HG02571 (cell line): ENCODE results near the gene CCT2.
A peak's percentile ranks its signal among the peaks of the same experiment; 100 is the strongest.

ENCODE experiments used
- ATAC-seq: cut with Tn5 transposase; IDR thresholded peaks from one replicate; pipeline ENCODE4 v1.9.1; 2021; ENCODE audit warnings: mild to moderate bottlenecking, moderate library complexity; ENCODE audit not compliant: unreplicated experiment

The CCT2 gene

DNA sequence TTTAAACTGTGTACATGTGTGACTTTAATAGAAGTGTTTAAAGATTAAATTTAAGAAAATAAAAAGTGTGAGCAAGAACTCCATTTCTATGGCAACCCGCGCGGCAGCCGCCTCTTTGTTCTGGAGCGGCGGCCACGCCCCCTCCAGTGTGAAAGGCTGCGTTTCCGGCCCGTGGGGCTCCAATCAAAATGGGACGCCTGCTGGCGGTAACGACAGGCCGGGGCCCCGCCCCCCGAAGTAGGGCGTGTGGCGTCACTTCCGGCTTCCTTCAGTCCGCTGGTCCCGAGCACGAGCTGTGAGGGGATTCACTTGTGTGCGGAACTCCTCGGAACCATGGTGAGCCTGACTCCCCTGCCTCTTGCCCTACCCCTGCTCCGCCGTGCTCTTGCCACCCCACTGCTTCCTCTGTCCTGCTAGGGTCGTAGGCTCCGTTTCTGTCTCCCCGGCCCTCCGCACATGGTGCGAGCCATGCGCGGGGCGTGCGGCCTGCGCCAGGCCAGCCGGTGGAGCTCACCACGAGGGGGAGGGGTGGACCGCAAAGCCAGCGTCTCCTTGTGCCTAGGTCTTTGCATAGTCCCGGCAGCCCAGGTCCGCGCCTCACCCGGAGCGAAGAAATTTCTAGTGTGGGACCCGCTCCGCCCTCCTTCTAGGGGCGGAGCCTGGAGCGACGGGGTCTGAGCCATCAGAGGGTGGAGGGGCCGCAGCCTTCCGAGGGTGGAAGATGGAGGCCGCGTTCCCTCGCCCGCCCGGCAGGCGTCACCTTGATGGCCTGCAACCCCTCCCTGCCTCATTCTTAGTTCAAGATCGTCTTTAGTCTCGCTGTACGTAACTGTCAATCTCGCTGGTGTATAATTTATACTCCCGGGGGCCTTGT, at the start of gene CCT2:
Gene CCT2 (plus strand): TSS at position 271 of the 874 bp plus-strand sequence. CDS start 63 bp downstream, at position 334.
- peak; percentile 99 for ATAC-seq

DNA sequence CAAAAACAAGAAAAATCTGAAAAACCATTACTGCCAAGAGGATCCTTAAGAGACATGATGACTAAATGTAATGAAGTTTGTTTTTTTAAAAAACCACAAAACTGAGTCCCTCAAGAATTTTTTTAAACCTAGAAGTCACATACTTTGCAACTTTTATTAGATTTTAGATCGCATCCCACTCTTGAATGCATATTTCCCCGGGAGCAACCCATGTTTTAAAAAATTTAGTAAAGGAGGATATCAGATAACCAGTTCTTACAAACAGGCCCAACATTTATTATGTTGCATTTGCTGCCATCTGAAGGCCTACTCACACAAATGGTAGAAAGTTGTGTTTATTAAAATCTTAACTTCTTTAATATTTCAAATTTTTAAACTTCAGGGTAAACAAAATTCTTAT, 44.3 kb upstream of the CCT2 start:
- ATAC-seq: no peak

DNA sequence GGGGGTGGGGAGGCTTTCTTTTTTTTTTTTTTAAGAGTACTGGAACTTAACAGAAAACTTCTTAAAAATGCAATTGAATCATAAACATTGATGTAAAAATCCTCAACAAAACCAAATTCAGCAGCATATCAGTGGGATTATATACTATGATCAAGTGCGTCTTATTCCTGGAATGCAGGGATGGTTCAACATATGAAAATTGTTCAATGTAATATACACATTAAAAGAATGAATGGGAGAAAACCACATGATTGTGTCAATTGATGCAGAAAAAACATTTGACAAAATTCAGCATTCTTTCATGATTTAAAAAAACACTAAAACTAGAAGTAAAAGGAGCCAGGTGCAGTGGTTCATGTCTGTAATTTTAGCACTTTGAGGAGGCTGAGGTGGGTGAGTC, 41.2 kb upstream of the CCT2 start:
- ATAC-seq: no peak

DNA sequence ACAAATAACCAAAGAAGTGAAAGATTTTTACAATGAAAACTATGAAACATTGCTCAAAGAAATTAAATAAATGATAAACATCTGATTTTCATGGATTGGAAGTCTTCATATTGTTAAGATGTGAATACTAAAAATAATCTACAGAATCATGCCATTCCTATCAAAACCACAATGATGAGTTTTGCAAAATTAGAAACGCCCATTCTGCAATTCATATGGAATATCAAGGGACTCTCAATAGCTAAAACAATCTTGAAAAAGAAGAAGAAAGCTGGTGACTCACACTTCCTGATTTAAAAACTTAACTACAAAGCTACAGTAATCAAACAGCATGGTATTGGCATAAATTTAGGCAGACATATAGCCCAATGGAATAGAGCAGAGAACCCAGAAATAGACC, 40.2 kb upstream of the CCT2 start:
- no peak for ATAC-seq

DNA sequence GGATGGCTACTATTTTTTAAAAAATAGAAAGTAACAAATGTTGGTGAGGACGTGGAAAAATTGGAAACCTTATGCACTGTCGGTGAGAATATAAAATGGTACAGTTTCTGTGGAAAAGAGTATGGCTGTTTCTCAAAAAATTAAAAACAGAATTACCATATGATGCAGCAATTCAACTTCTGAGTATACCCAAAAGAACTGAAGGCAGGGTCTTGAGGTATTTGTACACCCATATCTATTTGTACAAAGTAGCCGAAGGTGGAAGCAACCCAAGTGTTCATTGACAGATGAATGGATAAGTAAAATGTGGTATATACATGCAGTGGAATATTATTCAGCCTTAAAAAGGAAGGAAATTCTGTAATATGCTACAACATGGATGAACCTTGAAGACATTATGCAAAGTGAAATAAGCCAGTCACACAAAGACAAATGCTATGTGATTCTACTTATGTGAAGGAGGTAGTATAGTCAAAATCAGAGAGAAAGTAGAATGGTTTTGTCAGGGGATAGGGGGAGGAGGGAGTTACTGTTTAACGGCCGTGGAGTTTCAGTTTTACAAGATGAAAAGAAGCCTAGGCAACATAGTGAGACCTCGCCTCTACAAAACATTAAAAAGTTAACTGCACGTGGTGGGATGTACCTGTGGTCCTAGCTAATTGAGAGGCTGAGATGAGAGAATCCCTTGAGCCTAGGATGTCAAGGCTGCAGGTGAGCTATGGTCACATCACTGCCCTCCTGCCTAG, 38.4 kb upstream of the CCT2 start:
- ATAC-seq: no peak

DNA sequence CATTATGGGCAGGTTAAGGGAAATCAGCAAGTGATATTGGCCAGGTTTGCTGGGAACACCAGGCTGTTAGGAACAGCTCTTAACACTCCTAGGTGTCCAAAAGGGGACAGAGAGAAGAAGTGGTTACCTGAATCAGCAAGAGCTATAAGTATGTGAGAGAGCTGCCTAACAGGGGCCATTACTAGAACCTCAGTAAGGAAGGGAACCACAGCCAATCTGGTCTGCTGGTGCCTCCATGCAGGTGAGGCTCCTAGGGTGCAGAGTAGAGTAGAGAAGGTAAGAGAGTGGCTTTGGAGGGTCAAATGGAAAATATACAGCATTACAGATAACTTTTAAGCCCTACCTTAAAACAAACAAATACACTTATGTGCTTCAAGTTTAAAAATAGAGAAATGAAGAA, 36.6 kb upstream of the CCT2 start:
- no peak for ATAC-seq

DNA sequence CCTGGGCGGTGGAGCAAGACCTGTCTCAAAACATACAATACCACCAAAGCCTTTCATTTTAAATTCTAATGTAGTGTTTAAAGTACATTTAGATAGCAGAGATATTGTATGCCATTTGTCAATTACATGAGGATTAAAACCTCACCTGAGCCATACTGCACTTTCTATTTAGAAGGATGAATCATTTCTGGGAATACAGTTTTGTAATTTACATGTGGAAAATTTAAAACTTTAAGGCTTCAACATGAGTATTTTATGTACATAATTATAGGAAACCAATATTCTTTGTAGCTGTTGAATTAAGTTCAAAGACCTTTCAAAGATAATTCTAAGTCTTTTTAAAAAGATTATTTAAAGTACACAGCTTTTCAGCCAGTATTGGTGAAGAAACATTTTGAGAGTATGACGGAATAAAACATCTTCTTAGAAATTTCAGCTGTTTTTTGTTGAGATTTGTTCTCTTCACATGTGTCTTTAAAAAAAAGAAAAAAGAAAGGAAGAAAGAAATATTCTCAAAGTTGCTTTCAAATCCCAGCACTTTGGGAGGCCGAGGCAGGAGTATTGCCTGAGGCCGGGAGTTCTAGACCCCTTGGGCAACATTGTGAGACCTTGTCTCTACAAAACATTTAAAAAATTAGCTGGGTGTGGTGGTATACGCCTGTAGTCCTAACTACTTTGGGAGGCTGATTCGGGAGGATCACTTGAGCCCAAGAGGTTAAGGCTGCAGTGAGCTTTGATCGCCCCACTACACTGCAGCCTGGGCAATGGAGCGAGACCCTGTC, 34.5 kb upstream of the CCT2 start:
- no peak for ATAC-seq

DNA sequence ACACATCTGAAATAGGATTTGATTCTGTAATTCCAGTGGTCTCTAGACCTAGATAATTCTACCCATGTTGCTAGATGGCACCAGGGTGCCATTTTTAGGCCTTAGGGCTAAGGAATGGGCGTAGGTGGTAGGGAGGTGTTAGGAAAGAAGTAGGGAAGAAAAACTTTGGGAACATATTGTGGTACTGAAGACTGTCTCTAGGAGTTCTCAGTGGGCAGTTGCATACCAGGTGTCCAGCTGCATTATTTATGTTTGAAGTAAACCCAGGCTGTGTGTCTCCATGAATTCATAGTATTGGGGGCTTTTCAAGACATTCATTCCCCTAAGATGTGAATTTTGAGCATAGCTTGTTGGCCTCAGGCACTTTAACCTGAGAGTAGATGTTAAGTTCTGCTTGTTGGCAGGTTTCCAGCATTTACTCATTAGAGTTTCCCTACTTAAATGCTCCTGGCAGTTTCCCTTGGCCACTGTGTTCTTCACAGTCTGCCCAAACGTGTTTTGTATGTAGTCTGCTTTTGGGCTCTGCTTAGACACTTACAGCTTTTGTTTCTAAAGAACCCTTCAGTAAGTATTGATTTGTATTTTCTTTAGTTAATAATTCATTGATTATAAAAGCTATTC, 31.5 kb upstream of the CCT2 start:
- ATAC-seq: no peak

DNA sequence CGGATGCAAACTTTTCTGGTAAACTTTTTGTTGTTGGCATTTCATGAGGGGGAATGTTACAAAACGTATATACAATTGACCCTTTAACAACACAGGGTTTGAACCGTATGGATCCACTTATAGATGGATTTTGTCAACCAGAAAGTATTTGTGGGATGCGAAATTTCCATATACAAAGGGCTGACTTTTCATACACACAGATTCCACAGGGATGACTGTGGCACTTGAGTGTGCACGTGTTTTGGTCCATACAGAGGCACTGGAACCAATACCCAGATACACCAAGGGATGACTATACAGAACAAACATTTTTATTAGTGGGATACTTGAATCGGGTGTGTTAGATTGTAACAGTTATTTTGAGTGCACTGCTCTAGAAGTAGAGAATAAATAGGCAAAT, 29.8 kb upstream of the CCT2 start:
- ATAC-seq: no peak

DNA sequence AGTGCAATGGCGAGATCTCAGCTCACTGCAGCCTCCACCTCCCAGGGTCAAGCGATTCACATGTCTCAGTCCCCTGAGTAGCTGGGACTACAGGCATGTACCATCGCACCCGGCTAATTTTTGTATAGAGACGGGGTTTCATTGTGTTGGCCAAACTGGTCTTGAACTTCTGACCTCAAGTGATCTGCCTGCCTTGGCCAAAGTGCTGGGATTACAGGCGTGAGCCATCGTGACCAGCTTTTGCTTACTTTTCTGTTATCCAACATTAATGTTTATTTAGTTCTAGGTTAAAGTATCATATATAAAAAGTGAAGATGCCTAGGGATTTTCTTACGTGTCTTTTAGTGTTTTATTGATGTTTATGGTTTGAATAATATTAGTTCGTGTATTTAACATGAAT, 28.9 kb upstream of the CCT2 start:
- ATAC-seq: no peak

DNA sequence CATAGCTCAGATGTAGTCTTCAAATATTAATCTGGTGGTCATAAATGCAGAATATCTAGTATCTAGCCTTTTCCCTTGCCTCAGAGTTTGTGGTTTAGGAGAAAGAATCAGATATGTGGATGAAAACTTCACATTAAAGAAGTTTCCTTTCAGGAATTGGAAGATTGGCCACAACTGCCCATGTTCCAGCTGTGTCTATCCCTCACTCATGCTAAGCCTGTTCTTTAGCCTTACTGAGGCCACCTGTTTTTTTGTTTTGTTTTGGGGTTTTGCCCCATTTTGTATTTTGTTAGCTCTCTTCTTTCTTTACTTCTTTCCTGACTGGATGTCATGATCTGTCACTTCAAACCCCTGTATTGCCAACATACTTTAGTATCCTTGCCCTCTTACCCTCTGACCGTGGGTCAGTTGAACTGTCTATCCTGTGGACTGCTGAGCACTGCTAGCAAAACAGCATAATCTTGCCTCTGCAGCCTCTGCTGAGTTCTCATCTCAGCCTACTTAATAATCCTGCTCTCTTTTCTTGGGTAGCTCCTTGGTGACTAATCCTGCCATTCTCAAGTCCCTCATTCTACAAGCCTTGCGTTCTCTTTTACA, 22.0 kb upstream of the CCT2 start:
- no peak for ATAC-seq

DNA sequence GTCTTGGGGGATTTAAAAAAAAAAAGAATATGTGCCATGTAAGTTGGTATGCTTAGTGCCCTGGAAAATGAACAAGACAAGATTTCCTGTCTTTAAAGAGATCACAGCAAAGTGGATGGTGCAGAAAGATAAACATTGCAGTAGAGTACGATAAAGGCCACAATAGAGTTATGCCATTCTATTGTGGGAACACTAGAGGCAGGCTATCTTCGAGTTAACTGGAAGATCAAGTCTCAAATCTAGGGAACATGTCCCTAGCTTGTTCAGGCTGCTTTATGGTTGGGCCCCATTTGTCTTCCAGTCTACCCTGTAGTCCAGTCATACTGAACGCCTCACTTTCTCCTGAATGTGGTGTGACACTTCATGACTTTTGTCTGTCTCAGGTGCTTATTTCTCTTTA, 18.7 kb upstream of the CCT2 start:
- ATAC-seq: no peak

DNA sequence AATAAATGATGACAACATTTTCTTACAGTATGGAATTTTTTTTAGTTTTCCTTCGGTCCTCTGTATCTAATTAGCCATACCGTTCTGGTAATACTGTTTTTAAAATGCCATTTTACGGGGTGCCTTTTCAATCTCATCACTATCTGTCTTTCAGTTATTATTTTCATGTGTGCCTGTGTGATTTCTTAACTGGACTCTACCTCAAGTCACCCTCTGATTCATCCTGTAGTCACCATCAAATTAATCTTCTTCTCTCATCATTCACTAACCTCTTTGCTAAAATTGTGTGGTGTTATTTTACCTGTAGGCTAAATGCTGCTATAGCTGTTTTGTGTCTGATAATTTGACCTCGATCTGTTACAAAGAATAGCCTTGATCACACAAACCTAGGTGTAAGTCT, 16.0 kb upstream of the CCT2 start:
- no peak for ATAC-seq

DNA sequence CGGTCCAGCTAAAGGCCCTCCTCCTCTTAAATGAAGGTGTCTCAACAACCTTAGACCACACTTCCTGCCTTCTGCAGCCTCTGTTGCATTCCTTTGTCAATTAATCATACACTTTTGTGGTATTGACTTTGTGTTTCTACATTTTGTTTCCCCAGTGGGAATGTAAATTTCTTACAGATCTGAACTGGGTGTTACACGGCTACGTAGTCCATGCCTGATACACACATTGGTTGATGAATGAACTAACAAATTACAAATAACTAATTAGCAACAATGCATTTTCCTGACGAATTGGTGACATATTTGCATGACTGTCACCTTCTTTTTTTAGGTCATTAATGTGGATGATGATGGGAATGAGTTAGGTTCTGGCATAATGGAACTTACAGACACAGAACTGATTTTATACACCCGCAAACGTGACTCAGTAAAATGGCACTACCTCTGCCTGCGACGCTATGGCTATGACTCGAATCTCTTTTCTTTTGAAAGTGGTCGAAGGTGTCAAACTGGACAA, 15.2 kb upstream of the CCT2 start:
- no peak for ATAC-seq

DNA sequence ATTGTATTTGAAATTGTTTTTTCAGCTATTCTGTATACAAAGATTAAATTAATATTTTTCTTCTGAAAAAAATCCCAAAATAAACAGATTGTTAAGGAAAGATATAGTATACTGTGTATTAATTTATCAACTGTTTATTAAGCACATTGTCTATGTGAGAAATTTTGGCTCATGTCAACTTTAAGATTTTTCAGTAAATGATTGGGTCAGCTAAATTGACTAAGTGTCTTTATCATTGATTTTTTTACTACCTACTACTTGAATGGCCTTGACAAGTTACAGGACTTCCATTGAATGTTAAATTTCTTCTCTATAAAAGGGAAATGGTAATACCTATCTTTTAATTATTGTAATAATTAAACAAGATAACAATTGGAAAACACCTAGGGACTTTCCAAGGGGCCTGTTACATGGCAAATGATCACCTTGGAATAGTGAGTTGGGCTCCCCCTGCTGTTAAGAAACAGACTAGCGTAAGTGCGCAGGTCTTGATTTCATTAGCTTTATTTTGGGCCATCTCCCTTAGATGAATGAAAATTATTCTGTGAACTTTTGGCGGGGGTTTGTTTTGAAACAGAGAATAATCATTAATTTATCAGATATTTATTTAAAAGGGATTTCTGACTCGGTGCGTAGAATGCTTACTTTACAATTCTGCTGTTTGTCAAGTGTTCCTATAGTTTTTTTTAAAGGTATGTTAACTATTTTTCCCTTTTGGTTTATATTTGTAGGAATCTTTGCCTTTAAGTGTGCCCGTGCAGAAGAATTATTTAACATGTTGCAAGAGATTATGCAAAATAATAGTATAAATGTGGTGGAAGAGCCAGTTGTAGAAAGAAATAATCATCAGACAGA, 14.5 kb upstream of the CCT2 start:
- ATAC-seq: peak; percentile 75

DNA sequence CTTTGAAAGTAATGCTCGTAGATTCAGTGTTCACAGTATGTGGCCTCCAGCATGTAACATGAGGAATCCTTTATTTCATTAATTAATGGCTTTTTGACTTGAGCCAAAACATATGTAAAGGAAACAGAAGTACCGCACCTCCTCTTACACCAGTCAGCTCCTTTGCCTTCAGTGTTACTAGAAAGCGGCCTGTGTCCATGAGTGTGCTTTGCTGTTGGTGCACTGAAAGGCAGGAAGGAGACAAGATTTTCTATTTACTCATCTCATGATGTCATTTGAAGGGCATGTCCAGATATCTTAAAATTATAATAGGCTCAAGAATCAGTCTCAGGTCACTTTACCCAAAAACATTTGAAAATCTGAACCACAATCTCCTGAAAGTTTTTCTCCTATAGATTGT, 9.9 kb upstream of the CCT2 start:
- no peak for ATAC-seq

DNA sequence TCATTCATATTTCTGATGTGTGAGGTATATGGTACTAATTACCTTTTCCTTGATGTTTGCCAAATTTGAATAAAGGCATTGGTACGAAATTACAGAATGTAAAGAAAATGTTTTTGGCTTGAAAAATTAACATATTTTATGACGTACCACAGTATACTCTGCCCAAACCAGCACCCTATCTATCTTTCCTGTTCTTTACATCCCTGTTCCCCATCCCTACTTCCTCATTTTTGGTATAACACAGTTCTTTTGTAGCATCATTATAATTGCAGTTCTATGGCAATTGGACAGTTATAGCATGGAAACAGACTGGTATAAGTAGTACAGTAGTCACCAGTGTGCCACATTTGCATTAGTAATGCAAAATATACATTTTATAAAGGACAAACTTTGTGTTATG, 7.0 kb upstream of the CCT2 start:
- ATAC-seq: no peak

DNA sequence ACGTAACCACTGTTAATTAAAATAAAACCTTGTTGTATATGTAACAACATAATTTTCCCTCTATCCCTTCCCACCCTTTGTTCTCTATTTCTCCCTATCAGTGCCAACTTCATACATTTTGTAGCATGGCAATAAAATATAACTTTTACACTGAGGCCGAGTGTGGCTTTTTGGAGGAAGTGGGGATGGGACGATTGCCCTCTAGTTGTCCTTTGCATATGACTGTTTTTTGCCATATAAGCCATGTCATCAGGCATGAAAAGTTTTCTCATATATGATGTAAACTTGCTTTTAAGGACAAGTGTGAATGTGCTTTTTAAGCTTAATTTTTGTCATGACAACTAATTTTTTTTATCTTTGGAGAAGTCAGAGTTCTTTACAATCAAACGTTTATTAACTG, 6.2 kb upstream of the CCT2 start:
- ATAC-seq: no peak

DNA sequence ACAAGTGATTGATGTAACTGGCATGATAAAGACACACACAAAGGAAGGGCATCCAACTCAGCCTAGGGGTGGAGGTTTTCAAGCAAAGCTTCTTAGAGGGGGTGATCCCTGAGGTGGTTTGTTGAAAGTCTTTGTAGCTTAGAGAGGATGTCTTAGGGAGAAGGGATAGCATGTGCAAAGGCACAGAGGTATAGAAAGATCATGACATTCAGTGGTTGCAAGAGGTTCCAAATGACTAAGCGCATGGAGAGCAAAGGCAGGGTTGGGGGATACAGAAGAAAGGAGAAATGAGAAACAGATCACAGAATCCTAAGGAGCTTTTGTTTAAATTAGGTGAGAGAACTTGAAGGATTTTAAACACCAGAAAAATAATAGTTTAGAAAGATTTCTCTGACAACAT, 5.2 kb upstream of the CCT2 start:
- no peak for ATAC-seq

DNA sequence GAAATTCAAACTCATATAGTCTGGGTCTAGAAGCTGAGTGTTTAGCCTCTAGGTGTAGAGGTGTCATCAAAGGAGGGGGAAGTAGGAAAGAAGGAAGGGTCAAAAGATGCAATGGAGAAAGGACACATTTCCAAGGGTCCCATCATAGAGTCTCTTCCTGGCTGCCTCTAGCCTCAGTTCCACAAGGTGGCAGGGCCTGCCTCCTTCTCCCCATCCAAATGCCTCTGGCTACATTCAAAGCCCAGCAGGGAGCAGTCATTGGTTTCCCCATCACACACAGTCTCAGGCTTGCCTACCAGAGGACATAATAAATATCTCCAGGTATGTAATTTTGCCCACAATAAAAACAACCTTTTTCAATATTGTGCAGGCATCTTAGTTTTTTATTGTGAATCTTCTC, 2.1 kb upstream of the CCT2 start:
- ATAC-seq: no peak
